Measurements from ENCODE around the gene MED10.

DNA sequence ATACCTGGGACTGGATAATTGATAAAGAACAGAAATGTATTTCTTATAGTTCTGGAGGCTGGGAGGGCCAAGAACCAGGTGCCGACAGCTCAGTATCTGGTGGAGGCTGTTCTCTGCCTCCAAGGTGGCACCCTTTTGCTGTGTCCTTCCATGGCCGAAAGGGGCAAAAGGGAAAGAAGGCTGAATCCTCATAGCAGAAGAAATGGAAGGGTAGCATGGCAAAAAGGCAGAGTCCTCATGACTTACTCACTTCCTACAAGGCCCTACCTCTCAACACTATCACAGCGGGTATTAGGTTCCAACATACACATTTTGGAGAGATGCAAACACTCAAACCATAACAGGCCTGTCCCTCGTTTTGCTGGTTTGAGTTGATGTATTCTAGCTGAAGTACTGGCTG is 25.1 kb upstream of the MED10 start:
- TF ChIP-seq, protein P1, sequence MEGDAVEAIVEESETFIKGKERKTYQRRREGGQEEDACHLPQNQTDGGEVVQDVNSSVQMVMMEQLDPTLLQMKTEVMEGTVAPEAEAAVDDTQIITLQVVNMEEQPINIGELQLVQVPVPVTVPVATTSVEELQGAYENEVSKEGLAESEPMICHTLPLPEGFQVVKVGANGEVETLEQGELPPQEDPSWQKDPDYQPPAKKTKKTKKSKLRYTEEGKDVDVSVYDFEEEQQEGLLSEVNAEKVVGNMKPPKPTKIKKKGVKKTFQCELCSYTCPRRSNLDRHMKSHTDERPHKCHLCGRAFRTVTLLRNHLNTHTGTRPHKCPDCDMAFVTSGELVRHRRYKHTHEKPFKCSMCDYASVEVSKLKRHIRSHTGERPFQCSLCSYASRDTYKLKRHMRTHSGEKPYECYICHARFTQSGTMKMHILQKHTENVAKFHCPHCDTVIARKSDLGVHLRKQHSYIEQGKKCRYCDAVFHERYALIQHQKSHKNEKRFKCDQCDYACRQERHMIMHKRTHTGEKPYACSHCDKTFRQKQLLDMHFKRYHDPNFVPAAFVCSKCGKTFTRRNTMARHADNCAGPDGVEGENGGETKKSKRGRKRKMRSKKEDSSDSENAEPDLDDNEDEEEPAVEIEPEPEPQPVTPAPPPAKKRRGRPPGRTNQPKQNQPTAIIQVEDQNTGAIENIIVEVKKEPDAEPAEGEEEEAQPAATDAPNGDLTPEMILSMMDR (IDR thresholded peaks at IDR 0.05): no peak
- no peak for TF ChIP-seq EP300 (IDR thresholded peaks at IDR 0.05)
- TF ChIP-seq POLR2A (IDR thresholded peaks at IDR 0.05): no peak
